GM18508 (cell line): ENCODE data around the gene THBS1.

Source experiments
- ATAC-seq: cut with Tn5 transposase; IDR thresholded peaks from one replicate; pipeline ENCODE4 v1.9.1; 2021; ENCODE audit warnings: moderate number of reproducible peaks; ENCODE audit not compliant: insufficient read depth, unreplicated experiment

THBS1 gene

DNA sequence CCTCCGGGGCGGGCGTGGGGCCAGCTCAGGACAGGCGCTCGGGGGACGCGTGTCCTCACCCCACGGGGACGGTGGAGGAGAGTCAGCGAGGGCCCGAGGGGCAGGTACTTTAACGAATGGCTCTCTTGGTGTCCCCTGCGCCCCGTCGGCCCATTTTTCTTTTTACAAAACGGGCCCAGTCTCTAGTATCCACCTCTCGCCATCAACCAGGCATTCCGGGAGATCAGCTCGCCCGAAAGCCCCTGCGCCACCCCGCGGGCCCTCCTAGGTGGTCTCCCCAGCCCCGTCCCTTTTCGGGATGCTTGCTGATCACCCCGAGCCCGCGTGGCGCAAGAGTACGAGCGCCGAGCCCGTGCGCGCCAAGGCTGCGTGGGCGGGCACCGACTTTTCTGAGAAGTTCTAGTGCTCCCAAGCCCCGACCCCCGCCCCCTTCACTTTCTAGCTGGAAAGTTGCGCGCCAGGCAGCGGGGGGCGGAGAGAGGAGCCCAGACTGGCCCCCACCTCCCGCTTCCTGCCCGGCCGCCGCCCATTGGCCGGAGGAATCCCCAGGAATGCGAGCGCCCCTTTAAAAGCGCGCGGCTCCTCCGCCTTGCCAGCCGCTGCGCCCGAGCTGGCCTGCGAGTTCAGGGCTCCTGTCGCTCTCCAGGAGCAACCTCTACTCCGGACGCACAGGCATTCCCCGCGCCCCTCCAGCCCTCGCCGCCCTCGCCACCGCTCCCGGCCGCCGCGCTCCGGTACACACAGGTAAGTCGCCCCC lies at the start of gene THBS1:
Gene THBS1, plus strand, starts transcription at position 595 of the 757 bp plus-strand sequence. CDS start 779 bp downstream, outside the sequence.
- no peak for ATAC-seq

DNA sequence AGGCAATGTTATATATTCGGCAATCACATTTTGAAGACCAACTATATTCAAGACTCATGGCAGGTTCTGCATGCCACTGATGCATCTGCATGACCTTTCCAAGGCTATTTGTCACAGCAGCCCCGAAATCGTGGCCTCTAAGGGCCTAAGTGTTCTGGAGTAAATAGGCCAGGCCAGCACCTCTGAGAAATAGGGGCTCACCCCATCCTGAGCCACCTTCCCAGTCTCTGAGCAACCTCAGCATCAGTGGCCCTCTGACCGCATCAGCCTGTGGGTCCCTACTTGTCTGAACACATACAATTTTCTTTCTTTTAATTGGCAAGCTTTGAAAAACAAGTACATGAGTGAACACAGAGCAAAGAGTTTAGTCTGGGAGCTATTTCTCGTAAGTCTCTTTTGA lies 45.9 kb upstream of the THBS1 start:
- ATAC-seq, result no peak

DNA sequence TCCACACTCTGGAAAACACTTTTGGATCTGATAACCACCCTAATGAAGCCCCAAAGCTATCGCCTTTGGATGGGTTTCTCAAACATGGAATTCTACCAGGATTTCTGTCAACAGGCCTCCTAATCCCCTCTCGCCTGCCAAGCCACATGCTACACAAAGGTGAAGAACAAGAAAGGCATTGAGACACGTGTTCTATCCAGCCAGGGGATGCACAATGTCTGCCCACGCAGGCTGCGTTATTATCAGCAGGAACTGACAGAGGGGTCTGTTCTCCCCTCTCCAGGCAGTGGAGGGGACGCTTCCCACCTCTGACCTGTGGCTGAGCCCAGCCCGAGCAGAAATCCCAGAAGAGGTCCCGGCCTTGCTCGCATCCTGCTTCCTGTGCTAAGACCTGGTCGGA lies 45.4 kb upstream of the THBS1 start:
- no peak for ATAC-seq

DNA sequence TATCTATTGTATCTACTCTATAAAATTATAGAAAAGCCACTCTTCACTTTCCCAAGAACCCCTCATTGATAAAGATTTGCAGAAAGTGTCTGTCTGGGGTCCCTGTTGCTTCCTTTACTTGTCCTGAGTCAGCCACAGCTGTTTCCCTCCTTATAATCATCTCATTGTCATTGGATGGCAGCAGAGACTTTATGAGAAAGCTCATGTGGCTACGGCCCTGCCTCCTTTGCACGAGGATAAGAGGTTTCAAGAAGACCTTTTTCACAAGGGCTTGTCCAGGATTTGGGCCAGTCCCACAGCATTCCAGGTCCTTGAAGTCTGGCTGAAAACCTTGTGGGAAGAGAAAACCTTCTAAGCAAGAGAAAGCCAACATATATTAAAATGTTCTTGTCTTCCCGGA lies 41.9 kb upstream of the THBS1 start:
- no peak for ATAC-seq

DNA sequence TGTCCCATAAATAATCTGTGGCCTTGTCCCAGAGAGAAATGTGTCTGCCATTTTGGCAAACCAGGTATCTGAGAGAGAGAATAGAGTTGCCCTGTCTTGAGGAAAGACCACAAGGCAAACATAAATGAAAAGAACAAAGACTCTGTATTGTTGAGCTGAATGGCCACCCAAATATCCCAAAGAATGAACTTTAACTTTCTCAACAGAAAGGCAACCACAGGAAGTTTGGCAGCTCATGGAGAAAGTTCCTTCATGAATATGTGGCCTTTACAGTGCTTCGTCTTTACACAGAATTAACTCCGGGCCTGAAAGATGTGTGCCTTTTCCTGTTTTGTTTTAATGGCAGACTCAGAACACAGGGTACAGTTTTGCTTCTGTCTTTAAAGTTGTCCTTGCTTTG lies 41.4 kb upstream of the THBS1 start:
- ATAC-seq, result no peak

DNA sequence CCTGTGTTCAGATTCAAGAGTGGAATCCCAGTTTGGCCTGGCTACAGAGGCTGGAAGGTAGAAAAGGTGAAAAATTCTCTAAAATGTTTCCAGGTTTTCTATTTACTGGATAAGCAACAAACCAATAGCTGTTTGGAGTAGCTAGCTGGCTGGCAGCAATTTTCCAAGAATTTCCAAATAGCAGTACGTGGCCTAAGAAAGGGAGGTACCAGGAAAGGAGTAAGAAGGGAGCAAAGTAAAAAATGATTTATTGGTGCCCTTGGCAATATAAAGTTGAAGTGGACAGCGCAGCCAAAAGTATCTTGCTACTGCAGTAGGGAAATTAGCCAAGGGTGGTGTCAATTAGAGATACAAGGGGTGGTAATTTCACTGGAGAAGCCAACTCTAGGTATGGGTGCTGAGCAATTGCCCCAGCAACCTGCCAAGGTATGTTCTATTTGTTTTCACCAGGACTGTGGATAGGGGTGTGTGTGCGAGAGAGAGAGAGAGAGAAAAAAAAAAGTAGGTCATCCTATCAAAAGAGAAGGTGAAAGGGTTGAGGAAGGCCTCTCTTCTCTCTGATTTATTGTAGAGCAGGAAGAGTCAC lies 40.8 kb upstream of the THBS1 start:
- ATAC-seq, result no peak

DNA sequence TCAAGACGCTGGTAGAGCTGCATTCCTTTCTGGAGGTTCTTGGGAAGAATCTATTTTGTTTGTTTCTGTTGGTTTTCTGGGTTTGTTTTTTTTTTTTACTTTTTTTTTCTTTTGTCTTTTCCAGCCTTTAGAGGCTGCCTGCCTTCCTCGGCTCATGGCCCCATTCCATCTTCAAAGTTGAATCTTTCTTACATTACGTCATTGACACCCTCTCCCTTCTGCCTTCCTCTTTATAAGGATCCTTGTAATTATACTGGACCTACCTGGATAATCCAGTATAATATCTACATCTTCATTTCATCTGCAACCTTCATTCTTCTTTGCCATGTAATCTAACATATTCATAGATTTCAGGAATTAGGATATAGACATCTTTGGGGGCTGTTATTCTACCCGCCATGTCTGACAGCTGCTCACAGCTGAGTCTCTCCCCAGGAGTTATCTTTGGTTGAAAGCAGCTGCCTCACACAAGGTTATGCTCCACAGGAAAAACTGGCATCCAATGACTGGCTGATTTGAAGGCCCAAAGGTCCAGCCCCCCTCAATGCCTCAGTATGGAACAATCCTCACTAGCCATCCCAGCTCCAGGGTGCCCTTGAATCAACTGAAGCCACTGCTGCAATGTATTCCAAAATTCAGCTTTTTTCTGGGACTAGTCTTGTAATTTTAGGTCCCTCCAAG lies 38.4 kb upstream of the THBS1 start:
- ATAC-seq, result no peak

DNA sequence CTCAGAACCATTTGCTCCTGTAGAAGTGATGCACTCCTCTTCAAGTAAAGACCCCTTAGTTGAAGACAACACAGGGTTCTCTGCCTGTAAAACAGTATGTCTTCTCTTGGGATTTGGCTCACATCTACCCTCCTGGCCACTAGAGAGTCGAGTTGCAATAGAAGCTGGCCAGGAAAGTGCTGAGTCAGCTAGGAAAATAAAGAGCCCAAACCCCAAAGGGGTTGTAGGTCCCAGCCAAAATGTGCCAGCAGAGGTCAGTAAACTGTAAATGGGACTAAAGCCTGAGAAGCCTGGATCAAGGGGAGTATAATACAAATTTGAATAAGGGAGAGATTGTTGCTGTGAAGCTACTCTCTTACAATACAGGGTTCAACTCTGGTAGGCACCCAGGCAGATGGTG lies 37.2 kb upstream of the THBS1 start:
- no peak for ATAC-seq

DNA sequence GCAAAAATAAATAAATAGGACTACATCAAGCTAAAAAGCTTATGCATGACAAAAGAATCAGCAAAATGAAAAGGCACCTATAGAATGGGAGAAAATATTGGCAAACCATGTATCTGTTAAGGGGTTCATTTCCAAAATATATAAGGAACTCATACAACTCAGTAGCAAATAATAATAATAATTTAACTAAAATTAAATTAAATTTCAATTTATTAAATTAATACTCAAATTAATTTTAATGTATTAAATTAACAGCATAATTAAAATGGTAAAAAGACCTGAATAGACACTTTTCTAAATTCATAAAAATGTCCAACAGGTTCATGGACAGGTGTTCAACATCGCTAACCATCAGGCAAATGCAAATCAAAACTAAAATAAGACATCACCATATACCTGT lies 34.0 kb upstream of the THBS1 start:
- no peak for ATAC-seq

DNA sequence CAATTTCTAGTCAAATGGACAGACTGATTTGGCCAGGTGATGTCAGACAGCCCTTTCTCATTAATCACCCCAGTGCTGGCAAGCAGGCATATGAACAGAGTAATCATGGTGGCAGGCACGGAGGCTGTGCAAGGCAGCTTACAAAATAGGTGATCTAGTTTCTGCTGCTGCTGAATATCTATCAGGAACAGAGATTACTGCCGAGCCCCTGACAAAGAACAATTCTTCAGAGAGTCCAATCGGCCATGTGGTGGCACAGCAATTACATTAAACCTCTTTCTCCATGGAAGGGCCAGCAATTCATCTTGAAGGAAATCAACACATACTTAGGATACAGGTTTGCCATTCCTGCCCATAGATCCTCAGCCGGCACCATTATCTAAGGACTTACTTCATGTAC lies 32.3 kb upstream of the THBS1 start:
- ATAC-seq, result no peak

DNA sequence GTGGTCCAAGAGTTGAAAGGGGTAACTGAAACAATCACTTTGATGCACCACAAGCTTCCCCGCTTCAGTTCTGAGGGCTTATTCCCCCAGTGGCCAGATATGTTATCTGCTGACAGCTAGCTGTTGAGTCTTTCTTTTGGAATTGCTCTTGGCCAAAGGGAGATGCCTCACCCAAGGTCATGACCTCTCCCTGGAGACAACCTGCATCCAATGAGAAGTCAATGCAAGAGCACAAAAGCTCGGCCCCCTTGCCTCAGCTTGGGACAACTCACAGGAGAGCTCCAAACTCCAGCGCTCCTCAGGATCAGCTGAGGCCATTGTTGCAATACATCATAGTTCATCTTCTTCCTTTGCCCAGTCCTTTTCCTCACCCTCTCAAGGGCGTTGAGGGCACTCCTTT lies 31.0 kb upstream of the THBS1 start:
- no peak for ATAC-seq

DNA sequence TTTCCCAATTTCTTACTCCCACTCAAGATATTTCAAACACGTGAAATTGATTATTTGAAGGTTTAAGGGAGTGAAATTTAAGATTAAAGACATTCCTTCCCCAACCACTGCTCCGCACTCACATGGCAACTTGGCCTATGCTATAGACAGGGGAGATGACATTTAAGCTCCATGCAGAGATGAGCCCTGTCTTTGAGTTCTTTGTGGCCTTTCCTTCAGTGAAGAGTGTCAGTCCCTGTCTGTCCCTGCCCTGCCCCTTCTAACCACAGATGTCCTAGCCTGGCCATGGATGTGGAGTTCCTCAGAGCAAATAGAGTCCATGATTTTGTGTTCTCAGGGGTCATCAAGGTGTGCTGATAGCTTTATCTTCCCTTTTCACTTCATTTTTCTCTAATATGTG lies 29.4 kb upstream of the THBS1 start:
- no peak for ATAC-seq

DNA sequence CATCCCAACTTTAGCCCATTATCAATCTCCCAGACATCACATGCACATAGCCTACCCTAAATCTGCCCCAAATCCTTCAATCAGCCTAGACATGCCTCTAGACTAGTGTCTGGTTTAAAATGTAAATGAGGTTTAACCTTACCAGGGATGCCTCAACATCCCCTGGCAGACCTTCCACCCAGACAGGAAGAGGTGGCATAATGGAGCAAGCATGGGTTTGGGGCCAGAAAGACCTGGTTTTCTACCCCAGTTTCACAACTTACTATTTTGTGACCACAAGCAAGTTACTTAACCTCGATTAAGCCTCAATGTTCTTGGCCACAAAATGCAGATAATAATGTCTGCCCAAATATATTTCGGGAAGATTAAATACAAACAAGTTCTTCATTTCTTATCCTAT lies 28.3 kb upstream of the THBS1 start:
- ATAC-seq, result no peak

DNA sequence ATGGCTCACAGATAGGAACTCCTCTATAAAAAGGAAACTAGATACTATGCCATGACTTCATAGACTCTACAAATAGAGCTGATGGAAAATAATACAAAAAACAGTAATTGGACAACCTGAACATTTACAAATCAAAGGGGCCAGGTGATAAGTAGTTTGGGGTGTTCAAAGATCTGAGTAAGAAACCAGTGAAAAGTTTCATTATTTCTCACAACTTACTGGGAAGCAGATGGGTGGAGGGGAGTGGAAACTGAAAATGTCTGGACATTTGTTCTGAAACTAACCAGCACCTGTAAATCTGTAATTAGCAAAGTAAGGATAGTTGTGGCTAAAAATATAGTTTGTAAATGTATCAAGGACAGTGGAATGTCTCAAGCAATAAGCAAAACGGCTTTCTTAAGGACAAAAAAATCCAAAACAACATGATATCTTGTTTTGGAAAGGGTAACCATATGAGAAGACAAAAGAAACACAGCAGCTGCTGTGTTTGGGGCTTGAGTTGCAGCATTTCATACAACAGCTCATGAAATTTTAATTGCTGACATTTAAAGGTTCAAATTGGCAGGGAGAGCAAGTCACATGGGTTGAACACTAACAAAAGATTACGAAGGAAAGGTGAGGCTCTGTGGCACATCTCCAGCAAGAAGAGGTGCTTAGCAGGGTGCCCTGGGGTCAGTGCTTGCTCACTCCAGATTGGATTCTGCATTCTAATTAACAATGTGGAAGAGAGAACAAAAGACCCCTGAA lies 26.8 kb upstream of the THBS1 start:
- ATAC-seq, result no peak

DNA sequence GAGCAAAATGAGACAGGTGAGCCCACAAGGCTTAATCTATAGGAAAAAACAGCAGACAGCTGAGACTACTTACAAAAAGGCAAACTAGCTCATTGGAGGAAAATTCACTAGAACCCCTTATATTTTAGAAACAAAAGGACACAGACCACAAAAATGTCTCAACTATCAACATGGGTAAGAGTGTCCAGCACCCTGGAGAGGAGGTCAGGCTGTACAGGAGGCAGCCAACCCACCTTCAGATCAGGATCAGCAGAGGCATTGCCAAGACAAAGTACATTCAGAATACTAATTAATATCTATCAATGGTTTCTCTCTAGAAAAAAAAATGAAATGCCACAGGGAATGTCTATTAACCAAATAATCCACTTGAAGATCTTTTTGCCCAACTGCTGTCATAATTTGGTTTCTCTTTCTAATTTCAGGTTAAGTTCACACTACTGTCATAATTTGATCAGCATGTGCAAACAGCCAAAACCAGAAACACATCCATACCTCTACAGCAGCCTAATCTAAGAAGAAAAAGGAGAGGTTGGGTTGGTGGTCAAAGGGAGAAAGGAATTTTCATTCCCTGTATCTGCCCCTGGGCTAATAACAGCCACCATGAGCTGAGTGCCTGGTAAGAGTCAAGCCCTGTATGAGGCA lies 26.0 kb upstream of the THBS1 start:
- no peak for ATAC-seq

DNA sequence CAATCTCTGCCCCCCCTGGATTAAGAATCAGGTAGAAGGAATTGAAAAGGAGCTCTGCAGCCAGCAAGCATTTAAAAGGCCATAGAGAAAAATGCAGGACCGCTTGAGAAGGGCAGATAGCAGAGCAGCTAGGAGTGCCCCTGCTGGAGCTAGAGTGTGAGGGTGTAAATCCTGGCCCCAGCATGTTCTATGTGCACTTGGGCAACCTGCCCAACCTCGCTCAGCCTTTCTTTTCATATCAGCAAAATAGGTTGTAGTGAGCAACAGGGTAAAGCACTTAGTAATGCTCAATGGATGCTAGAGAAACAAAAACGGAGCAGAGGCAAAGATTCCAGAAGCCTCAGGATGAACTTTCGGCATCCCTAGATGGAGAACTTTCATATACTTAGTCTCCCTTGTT lies 25.0 kb upstream of the THBS1 start:
- no peak for ATAC-seq

DNA sequence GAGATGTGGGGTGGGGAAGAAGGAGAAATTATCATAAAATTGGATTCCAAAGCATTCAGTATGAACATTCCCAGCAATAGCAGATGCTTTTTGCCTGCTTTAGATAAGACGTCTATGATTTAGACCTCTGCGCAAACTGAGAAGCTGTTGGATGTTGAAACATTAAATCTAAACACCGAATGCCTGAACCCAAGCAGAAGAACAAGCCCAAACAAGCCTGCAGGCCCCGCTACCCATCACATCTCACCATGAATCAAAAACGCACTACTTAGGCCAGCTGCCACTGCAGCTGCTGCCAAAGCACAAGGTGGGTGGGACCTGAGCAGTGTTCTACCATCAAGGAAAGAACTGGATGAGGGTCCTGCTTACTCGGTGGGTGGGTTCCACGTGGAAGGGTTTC lies 24.4 kb upstream of the THBS1 start:
- ATAC-seq, result no peak

DNA sequence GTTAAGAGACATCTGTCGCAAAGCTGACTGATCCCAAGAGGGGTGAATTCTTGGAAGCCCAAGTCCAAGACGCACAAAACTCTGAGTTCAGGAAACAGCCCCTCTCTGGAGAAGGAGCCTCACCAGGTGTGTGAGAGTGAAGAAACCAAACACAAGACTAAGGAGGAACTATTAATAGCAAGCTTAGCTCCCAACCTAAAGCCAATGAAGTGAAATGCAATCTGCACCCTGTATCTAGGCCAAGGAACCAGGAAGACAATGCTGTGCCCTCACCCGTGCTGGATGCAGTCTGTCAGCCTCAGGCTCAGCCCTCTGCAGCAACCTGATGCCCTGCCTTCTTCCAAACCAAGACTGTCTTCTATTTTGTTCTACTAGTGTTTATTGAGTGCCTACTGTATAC lies 22.5 kb upstream of the THBS1 start:
- ATAC-seq, result no peak

DNA sequence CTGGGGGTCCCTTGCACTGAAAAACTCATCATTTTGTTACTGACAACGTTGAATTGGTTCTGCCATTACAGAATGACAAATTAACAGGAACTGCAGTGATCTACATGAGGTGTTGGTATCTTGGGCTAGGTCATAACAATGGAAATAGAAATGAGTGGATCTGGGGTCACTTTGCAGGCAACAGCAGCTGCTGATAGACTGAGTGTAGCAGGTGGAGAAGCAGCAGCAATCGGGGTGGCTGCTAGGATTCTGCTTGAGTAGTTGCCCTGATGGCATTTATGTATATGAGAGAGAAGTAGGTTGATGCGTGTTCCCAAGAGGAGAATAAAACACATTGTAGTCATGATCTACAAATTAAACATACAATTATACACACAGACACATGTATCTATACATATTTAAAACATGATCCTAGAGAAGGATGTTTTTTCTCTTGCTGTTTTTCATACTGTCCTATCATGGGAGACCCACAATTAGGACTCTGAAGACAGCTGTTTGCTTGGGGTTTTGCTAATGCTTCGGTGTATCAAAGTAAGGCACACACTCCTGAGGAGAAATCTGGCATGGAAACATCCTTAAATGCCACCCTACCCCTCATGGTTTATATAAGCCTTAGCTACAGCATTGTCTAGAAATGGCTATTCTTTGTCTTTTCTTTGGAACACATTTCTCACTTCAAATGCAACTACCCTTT lies 15.8 kb upstream of the THBS1 start:
- ATAC-seq, result no peak

DNA sequence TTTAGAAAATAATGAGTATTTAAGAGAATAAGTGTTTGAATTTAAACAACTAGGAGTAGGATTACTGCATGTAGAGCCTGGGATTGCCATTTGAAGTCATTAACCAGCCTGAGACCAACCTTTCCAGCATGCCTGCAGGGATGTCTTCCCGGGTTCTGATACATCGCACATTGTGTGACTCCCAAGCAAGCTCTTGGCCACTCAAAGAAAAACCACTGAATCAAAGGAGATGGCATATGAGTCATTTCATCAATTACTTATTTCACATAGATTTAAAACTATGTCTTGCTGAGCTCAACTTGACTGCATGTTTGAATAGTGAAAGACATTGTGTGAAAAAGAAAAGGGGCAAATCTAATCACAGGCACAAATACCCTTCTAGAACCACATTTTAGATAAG lies 15.0 kb upstream of the THBS1 start:
- ATAC-seq, result no peak
